Activated CD8-positive, alpha-beta memory T cell treated with anti-CD3 and anti-CD28 coated beads, Interleukin-2, amount 50 U/mL, for 24 hours (primary cell): ENCODE measurements around the gene GPSM1.

ENCODE experiments used
- DNase-seq: peaks from one replicate; pipeline ENCODE4 v3.0.0-alpha.2; 2020; ENCODE audit errors: extremely low read depth

Gene GPSM1, protein sequence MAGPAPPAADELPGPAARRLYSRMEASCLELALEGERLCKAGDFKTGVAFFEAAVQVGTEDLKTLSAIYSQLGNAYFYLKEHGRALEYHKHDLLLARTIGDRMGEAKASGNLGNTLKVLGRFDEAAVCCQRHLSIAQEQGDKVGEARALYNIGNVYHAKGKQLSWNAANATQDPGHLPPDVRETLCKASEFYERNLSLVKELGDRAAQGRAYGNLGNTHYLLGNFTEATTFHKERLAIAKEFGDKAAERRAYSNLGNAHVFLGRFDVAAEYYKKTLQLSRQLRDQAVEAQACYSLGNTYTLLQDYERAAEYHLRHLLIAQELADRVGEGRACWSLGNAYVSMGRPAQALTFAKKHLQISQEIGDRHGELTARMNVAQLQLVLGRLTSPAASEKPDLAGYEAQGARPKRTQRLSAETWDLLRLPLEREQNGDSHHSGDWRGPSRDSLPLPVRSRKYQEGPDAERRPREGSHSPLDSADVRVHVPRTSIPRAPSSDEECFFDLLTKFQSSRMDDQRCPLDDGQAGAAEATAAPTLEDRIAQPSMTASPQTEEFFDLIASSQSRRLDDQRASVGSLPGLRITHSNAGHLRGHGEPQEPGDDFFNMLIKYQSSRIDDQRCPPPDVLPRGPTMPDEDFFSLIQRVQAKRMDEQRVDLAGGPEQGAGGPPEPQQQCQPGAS

DNA sequence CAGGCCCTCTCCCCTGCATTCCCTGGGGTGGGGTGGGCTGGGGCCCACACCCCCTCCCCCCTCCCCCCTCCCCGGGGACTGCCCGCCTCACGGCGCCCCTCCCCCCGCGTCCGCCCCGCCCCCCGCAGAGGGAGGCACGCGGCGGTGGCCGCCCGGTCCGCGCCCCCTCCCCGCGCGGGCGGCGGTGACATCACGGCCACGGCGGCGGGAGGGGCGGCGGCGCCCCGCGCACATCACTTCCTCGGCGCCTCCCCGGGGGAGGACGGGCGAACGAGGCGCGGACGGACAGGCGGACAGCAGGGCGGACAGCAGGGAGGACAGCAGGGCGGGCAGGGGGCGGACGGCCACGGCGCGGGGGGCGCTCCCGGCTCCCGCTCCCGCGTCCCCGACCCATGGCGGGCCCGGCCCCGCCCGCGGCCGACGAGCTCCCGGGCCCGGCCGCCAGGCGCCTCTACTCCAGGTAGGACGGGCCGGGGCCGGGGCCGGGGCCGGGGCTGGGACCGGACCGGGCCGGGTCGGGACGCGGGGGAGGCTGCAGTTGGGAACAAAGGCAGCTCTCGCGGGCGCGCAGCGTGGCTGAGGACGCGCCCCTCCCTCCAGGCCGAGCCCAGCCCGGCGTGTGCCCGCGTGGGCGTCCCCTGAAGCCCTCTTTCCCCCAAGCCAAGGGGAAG, at the start of gene GPSM1:
Gene GPSM1 (plus strand): TSS at position 236 of the 671 bp plus-strand sequence. CDS start 157 bp downstream, at position 393.
- DNase-seq = no peak

DNA sequence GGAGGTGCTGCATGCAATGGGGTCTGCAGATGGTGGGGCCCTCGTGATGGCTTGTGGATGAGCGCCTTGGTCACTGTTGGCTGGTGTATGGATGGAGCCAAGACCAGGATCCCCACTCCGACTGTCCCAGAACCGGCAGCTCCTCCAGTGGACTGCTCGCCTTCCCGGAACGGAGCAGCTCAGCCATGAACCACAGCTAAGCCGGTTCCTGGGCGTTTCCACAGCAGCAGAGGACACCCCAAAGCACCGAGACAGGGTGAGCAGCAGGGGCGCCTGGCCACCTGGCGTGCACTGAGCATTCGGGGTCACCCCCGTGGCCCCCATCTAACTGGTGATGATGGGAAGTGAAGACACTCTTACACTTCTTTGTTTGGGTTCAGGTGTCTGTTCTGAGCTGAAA, 49.6 kb upstream of the GPSM1 start:
- DNase-seq = no peak

GRCh38 chr9:136278221-136278620, 49.1 kb upstream of the GPSM1 start:
- DNase-seq = no peak

DNA sequence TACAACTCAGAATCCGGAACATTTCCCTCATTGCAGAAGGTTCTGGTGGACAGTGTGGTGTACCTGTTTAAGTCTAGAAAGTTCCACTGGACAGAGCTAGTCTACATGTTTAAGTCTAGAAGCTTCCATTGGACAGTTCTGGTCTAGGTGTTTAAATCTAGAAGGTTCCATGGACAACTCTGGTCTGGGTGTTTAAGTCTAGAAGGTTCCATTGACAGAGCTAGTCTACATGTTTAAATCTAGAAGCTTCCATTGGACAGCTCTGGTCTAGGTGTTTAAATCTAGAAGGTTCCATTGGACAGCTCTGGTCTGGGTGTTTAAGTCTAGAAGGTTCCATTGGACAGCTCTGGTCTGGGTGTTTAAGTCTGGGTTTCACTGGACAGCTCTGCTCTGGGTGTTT, 48.4 kb upstream of the GPSM1 start:
- DNase-seq = no peak

GRCh38 chr9:136279471-136279870, 47.9 kb upstream of the GPSM1 start:
- no peak for DNase-seq

- no peak for DNase-seq
These were observed 46.6 kb upstream of the GPSM1 start for GRCh38 chr9:136280535-136281315.

- no peak for DNase-seq
These were observed 45.7 kb upstream of the GPSM1 start for GRCh38 chr9:136281421-136282271.

DNA sequence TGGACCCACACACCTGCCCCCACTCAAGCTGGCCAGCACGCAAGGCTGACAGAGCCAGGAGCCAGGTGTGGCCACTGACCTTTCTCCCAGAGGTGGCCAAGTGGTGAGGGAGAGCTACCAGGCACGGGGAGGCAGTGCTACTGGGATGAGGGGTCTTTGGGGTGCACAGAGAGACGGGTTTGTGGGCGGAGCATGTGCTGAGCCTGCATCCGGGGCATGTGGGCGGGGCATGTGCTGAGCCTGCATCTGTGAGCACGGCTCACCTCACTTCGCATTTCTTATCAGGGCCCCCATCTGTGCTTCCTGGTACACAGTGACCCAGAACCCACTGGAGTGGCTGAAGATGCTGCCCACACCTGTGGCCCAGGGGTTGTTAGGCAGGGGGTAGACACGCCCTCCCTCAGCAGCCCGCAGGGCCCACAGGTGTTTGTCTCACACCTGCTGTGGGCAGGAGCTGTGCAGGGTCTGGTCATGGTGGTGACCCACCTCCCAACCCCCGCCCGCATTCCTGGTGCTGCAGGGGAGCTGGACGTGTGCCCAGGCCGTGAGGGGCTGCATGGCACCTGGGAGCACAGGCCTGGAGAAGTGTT, 45.0 kb upstream of the GPSM1 start:
- DNase-seq = no peak

- peak; percentile 35 for DNase-seq
These were observed 43.8 kb upstream of the GPSM1 start for GRCh38 chr9:136283291-136284235.

DNA sequence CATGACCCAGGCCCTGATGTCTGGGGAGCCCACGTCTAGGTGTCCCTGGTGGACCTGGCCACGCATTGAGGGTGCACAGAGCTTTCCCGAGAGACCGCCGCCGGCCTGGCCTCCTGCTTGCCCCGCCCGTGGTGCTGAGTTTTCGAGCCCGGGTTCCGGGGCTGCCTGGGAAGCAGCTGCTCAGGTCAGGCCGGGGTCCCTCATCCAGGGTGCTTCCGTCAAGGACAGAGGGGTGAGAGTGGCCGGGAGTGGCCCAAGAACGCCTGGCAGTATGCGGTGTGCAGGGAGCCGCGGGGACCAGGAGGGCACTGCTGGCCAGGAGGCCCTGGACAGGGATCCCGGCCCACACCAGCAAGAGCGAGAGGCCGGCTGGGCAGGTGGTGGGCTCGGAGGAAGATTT, 43.0 kb upstream of the GPSM1 start:
- no peak for DNase-seq

GRCh38 chr9:136284951-136285350, 42.4 kb upstream of the GPSM1 start:
- DNase-seq = no peak

DNA sequence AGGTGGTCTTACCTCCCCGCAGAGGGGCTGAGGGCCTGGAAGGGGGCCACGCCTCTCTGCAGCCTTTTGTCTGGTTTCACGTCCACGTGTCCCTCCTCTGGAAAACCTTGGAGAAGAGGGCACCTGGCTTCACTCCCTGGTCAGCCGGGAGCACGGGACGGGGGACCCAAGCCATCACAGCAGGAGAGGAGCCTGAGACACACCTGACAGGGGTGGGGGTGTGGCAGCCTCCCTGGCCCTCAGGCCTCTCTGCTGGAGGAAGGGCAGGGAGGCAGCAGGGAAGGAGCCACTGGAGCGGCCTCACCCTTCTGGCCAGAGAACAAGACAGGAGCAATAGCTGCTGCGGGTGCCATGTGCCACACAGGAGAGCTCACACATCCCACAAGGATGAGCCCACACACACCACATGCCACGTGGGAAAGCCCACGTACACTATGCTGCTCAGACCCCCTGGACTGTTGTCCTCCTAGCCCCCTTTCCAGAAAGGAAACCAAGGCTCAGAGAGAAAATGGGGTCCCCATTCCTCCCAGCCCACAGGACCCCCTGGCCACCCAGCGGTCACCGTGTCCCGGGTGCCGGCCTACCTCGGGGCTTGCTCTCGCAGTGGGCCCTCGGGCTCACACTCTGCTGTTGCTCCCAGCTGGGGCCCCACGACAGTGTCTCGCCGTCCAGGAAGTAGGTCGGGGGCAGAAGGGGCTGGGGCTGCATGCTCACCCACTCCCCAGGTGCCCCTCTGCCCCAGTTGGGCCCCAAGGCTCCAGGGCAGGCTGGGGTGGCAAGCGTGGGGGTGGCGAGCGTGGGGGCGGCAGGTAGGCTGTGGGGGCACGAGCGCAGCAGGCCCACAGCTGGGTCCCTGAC, 41.6 kb upstream of the GPSM1 start:
- no peak for DNase-seq

- DNase-seq = no peak
These were observed 40.9 kb upstream of the GPSM1 start for GRCh38 chr9:136286359-136286986.

DNA sequence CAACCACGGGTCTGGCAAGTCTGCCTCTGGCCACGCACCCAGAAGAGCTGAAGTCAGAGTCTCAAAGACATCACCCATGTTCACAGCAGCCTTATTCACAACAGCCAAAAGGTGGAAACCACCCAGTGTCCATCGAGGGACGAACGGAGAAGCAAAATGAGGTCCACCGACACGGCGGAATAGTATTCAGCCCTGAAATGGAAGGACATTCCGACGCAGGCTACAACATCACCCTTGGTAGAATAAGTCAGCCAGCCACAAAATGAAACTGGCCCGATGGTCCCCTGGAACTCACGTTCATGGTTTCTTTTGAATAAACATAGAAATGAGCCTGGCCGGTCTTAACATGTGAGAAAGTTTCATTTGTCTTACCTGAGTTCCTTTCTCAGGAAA, 40.4 kb upstream of the GPSM1 start:
- no peak for DNase-seq

DNA sequence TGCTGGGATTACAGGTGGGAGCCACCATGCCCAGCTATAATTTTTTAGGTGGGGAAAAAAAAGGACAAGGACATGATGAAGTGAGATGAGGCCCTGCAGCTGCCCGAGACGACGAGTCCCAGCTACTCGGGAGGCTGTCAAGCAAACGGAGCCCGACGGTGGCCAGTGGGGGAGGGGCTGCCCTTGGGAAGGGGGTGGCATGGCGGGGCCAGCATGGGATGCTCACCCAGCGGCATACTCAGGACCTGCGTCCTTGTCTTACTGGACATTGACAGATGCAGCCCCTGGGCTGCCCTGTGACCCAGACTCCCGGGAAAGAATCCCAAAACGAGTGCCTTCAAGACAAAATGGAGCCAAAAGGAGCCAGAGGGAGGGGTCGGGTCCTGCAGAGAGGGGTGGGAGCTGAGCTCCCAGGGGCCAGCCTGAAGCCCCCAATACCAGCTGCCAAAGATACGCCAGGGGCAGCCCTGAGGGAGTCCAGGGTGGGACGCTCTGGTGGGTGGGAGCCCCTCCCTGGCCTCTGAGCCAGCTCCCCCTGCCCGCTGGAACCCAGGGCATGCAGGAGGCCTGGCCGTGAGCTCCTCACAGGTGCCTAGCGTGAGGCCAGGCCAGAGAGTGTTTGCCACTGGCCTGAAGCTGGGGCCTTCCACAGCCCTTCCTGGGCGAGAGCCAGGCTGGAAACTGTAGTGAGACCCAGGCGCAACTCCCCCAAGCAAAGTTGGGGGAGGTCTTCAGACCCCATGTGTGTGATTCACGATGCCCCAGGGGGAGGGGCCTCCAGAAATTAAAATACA, 39.2 kb upstream of the GPSM1 start:
- no peak for DNase-seq

GRCh38 chr9:136289651-136290507, 37.5 kb upstream of the GPSM1 start:
- no peak for DNase-seq
